GM13977 (cell line): ENCODE data around the gene RND2.
"Not testable (repeated sequence)": the region's sequence is repeated elsewhere in the genome, so short reads cannot be mapped to it uniquely, and the experiment has no call there.

Experiments used
- DNase-seq: peaks from one replicate; pipeline ENCODE4 v3.0.0; 2012; ENCODE audit warnings: low spot score
- in situ Hi-C: fragments of 300-500 bp; cut with MboI; formaldehyde crosslinking; loops from one replicate; pipeline ENCODE4 v1.12.0; 2022; ENCODE audit warnings: low sequenced_read_pairs, low pct_unique_long_range_greater_than_20kb, mixed read lengths, inconsistent platforms; ENCODE audit not compliant: unreplicated experiment
- TF ChIP-seq, protein P1 (sequence below): IDR thresholded peaks from 2 replicates; pipeline ENCODE4 v1.5.1; 2012; ENCODE audit warnings: mild to moderate bottlenecking, control low read depth; ENCODE audit not compliant: insufficient read depth; ENCODE audit errors: extremely low read depth, missing control alignments

The RND2 gene, protein sequence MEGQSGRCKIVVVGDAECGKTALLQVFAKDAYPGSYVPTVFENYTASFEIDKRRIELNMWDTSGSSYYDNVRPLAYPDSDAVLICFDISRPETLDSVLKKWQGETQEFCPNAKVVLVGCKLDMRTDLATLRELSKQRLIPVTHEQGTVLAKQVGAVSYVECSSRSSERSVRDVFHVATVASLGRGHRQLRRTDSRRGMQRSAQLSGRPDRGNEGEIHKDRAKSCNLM

DNA sequence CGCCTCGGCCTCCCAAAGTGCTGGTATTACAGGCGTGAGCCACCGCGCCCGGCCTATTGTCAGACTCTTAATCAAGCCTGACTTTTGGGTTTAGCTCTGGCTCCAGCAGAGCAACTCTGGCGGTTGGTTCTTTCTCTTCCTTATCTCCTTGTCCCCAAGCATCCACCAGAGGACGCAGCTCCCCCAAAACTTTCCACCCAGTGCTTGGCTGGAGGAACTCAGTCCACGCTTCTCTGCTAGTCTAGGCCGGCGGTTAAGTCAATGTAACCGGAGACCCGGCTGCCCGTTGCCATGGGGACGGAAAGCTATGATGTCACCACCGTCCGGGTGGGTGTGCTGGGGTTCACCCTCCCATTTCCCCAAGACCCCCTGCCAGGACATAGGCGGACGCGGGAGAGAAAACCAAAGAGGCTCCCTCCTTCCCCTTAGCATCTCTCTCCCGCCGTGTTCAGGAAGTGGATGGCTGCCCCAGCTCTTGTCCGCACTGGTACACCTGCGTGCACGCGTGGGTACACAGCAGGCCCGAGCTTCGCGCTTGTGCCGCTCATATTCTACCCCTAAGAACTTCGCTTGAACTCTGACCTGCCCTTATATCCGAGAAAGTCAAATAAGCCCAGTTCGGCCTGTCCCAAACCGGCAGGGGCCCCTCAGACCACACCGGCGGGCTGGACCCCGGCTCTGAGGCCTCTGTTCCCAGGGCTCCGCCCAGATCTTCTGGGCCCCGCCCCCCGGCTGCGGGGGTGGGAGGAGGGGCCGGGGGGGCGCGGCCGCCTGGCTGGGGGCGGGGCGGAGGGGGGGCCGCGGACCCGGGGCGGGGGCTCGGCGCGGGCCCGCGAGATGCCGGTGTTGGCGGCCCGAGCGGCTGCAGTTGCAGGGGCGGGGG is at the start of gene RND2:
Gene RND2 (plus strand): TSS at position 825 of the 883 bp plus-strand sequence. CDS start 117 bp downstream, outside the sequence.
- in situ Hi-C loops = no loop called here
- DNase-seq = peak; percentile 95
- TF ChIP-seq, protein P1, sequence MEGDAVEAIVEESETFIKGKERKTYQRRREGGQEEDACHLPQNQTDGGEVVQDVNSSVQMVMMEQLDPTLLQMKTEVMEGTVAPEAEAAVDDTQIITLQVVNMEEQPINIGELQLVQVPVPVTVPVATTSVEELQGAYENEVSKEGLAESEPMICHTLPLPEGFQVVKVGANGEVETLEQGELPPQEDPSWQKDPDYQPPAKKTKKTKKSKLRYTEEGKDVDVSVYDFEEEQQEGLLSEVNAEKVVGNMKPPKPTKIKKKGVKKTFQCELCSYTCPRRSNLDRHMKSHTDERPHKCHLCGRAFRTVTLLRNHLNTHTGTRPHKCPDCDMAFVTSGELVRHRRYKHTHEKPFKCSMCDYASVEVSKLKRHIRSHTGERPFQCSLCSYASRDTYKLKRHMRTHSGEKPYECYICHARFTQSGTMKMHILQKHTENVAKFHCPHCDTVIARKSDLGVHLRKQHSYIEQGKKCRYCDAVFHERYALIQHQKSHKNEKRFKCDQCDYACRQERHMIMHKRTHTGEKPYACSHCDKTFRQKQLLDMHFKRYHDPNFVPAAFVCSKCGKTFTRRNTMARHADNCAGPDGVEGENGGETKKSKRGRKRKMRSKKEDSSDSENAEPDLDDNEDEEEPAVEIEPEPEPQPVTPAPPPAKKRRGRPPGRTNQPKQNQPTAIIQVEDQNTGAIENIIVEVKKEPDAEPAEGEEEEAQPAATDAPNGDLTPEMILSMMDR = peak; percentile 70

DNA sequence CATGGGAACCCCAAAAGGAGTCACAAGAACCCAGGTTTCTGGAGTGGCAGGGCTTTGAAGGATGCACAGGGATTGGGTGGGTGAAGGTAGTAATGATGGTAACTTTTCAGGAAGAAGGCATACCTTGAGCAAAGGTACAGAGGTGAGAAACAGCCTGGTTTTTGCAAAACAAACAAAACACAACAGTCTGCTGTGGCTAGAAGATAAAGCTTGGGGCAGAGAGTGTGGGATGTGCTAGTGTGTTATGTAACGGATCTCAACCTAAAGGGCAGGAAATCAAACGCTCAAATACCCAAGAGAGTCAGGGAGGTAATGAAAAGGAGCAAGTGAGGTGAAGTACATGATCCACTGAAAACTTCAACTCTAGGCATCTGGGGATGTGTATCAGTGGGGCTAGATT is 49.8 kb upstream of the RND2 start:
- in situ Hi-C loops = no loop called here
- TF ChIP-seq, protein P1 = no peak
- no peak for DNase-seq

DNA sequence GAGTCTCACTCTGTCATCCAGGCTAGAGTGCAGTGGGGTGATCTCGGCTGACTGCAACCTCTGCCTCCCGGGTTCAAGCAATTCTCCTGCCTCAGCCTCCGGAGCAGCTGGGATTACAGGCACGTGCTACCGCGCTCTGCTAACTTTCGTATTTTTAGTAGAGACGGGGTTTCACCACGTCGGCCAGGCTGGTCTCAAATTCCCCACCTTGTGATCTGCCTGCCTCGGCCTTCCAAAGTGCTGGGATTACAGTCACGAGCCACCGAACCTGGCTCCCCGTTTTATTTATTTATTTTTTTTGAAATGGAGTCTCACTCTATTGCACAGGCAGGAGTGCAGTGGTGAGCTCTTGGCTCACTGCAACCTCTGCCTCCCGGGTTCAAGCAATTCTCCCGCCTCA is 49.3 kb upstream of the RND2 start:
- DNase-seq, in situ Hi-C loops: not testable (repeated sequence)

DNA sequence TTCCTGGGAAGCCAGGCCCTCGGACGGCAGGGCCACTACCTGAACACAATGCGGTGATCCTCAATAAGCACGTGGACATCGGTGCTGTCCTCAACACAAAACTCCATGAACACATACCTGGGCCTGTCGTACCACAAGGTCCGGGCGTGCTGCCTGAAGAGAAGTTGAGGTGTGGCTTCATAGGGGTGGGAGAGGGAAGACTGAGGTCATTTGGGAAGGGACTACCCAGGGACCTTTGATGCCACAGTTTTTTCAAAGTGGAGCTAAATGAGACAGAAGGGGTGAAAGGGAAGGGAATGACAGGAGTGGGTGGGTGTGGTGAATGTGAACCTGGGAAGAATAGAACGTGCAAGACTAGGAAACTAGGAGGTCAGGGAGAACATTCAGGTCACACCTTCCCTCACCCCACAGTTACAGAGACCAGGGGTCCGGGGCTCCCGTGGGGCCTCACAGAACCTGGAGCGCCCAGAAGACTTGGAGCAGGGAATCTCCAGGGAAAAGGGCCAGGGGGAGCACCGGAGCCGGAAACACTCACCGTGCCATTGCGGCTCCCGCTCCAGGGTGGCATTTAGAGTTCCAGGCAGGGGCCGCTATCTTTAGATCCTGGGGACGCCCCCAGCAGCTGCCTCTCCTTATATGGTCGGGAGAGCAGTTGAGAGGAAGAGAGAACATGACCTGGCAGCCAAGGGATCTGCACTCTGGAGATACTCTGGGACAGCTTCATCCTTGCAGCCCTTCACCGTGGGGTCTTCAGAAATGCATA is 45.3 kb upstream of the RND2 start, which contains the start of gene PTGES3L:
Gene PTGES3L (minus strand): TSS at position 570 of the 763 bp plus-strand sequence. CDS start 27 bp downstream, at position 543.
- peak; percentile 82 for DNase-seq
- in situ Hi-C loops = no loop called here
- TF ChIP-seq, protein P1 = no peak

DNA sequence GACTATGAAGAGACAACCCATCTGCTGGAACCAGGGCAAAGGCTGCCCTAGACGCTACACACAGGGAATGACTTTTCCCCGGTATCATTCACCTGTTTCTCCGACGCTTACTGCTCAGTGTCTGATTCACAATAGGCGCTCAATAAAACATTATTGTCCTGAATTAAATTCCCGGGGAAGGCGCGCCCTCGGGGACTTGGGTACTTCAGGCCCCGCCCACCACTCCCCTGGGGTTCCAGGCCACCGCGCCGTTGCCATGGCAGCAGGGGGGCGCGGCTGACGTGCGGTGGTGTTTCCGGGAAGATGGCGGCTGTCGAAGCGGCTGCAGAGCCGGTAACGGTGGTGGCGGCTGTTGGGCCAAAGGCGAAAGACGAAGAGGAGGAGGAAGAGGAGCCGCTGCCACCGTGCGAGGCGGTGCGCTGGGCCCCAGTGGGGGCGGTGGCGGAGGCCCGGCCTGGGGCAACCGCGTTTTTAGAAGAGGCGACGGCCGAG is 44.7 kb upstream of the RND2 start, which contains the start of gene RUNDC1:
Gene RUNDC1 (plus strand): TSS at position 292 of the 492 bp plus-strand sequence. CDS start 12 bp downstream, at position 304.
- DNase-seq = peak; percentile 97
- TF ChIP-seq, protein P1 = no peak
- in situ Hi-C loops = no loop called here

DNA sequence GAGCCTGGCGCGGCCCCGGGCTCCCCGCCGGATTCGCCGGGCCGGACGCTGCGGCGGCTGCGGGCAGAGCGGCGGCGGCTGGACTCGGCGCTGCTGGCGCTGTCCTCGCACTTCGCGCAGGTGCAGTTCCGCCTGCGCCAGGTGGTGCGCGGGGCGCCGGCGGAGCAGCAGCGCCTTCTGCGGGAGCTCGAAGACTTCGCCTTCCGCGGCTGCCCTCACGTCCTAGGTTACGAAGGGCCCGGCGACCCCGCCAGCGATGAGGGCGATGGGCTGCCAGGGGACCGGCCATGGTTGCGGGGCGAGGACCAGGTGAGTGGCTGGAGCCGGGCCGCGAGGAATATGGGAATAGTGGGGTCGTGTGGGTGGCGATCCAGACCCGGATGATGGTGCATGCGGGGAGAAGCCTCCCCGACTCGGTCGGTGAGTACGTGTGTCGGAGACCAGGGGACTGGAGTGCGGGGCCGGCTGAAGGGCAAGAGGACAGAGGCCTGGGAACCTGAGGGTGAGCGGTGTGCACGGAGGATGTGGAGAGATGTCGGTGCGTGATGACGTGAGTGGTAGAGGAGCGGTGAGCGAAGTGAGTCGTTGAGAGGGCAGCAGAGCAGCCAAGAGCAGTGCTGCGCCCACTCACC is 44.1 kb upstream of the RND2 start:
- in situ Hi-C loops = no loop called here
- peak; percentile 85 for DNase-seq
- TF ChIP-seq, protein P1 = peak; percentile 41
